Eye (tissue), 1 donor: ENCODE measurements around the gene DZANK1.
"Not testable (repeated sequence)": the region's sequence is repeated elsewhere in the genome, so short reads cannot be mapped to it uniquely, and the experiment has no call there.

Source experiments
- DNase-seq: peaks from one replicate; pipeline ENCODE4 v3.0.0-alpha.2; 2015

Gene DZANK1

DNA sequence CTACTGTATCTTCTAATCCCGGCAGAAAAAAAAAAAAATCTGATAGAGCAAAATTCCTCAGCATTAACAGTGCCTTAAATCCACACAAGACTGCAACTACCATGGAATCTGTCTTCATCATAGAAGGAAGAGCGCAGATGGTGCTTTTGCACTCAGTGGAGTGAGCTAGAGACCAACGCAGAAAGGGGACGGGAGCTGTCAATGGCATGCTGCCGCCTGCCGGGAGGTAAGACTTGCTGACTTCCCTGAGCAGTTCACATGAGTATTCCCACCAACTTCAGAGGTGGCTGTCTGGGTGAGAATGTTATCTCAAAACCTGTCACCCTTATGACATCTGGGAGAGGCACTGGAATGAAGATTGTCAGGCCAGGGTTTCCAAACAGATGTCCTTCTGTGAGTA is 35.6 kb downstream of the DZANK1 start:
- no peak for DNase-seq

DNA sequence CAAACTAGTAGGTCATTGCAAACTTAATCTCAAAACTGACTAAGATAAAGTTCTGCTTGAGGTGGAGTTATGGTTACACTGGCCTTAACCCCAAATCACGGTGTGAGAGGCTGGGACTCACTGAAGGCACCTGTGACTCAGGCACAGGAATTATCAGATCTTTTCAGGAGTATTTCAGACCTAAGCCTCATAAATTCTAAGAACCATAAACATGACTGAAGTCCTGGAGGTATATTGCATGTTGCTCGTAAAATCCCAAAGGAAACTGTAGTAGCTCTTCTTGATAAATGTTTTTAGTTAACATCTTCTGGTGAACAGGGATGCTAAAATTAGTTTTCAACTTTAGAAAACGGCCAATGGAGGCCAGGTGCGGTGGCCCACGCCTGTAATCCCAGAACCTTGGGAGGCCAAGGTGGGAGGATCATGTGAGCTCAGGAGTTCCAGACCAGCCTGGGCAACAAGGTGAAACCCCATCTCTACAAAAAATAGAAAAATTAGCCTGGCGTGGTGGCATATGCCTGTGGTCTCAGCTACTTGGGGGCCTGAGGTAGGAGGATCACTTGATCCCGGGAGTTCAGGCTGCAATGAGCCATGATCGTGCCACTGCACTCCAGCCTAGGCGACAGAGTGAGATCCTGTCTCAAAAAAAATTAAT is 36.5 kb downstream of the DZANK1 start:
- no peak for DNase-seq

DNA sequence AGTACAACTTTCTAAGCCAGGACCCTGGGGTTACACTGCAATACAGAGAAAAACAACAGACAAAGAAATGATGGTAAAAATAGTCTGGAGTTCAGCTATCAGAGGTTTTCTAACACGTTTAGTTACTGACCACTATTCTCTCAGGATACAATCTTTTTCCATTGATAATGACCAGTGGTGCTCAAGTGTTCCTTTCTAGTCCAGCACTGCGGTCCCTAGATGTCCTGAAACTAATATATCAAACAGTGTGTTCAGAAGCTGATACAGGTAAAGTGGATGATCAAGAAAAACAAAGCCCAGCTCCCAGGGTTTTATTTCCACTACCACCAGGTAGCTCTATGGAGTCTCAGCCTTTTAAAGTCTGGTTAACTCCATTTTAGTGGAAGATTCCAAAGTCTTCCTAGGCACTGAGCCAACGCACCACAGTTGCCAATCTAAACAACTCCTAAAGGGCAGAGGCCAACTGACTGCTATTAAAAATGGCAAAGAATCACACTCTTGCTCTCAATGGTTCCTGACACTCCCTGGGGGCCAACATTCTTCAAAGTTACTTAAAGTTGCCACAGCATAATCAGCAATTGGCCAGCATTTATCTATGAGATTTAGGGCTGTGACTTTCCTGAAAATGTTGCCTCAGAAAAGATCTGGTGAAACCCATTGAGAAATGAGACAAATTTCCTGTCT is 38.2 kb downstream of the DZANK1 start:
- DNase-seq = no peak

GRCh38 chr20:18427214-18427613 is 39.6 kb downstream of the DZANK1 start:
- no peak for DNase-seq

DNA sequence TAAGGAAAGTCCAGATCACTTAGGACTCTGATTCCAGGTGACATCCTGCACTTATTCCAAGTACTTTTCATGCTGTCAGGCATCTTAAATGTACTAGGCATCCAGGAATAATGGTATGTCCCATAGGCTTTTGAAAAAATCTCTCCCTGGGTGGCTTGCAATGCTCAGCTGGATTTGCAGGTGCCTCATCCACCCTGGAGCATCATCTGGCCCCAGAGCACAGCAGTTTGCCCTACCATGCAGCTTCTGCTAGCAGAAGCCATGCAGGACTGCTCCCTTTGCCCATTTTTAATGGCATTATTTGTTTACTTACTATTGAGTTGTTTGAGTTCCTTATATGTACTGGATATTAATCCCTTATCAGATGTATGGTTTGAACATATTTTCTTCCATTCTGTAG is 45.2 kb downstream of the DZANK1 start:
- no peak for DNase-seq

DNA sequence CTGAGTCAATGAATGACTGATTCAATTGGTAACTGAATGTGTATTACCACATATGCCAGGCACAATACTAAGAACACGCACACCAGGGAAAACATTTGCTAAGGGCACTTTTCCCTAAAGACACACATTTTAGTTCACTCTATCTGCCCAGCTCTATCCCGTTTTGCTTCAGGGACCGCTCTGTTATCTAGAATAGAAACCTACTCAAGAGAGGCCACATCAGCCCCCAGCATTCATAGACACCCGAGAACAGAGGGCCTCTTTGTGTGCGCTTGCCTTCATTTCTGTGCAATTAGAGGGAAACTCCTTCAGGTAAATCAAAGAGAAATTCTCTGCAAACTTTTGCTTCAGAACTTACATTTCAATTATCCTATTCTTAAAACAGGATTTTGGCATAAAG is 50.3 kb downstream of the DZANK1 start:
- DNase-seq = no peak

DNA sequence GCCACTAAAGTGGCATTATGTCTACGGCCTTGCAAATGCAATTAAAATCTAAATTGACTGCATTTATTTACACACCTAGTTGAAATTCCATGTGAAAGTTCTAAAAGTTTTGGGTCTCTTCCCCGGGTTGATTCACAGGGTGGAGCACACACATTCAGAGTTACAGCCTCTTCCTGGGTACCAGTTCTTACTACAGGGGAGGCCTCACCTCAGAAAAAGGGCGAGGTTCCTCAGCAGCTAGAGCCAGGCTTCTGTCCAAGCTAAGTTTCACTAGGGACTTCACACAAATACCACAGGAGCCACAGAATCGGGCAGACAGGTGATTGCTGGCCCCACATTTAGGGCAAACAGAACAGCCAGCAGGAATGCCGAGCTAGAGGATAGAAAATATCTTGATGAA is 52.7 kb downstream of the DZANK1 start:
- no peak for DNase-seq

DNA sequence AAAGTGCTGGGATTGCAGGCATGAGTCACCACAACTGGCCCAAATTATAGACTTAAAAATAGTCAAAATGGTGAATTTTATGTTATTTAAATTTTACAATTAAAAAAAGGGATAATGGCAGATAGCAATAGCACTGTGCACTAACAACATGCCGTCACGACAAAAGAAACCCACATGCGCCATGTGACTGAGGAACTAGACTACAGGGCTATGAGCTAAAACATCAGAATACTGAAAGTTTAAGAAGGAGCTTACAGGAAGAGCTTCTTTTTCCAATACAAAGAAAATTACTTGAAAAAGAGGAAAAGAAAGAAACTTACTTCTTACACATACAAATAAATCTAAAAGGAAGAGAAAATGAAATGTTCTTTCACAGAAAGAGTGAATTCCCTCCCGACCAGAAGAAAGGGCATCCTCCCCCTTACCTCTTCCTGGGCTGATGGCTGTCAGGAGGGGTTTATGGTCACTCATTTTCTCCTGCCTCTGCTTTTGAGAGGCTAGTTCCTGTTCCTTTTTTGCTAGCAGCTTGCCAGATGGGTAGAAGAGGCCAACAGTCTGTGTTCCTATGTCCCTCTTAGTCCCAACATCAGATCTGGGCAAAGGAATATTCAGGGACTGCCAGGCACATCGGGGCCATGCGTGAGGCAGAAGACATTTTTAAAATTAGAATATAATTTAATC is 54.5 kb downstream of the DZANK1 start:
- DNase-seq = no peak

DNA sequence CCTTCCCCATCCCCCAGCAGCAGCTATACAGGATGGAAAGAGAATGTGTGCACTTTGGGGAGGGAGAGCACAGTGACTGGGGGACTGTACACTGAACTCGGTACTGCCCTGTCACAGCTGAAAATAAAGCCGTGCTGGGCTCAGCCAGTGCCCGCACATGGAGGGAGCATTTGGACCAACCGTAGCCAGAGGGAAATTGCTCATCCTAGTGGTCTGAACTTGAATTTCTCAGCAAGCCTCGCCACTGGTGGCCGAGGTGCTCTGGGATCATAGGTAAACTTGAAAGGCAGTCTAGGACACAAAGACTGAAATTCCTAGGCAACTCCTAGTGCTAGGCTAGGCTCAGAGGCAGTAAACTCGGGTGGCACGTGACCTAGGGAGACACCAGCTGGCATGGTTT is 61.0 kb downstream of the DZANK1 start:
- no peak for DNase-seq

DNA sequence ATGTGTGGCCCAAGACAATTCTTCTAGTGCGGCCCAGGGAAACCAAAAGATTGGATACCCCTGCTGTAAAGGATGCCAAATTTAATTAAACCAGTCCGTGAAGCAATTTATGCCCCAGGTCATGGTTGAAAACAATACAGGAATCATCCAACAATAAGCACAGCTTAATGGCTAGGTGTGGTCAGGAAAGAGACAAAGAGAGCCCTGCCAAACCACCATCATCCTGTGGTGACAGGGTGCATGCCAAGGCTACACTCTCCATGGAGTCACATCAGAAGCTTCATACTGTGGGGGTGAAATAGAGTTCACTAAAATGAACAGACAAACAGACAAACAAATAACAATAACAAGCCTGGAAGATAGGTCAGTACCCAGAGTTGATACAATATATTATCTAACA is 62.7 kb downstream of the DZANK1 start:
- no peak for DNase-seq

DNA sequence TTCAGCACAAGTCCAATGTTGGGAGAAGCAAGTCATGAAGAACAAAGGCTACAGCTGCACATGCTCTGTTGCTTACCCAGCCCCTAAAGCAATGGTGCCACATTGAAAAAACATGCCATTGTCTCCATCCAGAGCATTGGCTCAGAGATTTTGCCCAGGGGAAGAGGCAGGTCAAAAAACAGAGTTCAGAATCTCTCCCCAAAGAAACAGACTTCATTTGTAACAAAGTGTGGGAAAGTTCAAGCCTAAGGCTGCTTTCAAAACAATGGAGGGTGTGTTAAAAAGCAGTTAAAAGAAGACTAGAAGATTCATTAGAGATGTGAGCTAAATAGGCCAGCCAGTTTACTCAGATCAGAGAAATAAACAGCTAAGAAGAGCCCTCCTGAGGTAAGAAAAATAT is 63.6 kb downstream of the DZANK1 start:
- no peak for DNase-seq

GRCh38 chr20:18401305-18401704 is 65.5 kb downstream of the DZANK1 start:
- DNase-seq = no peak

GRCh38 chr20:18400460-18400859 is 66.4 kb downstream of the DZANK1 start:
- DNase-seq = no peak

- DNase-seq = not testable (repeated sequence)
Measured at GRCh38 chr20:18398713-18399112, 68.1 kb downstream of the DZANK1 start.

- no peak for DNase-seq
Measured at GRCh38 chr20:18397030-18397429, 69.8 kb downstream of the DZANK1 start.

GRCh38 chr20:18395544-18395943 is 71.3 kb downstream of the DZANK1 start:
- DNase-seq = no peak

- no peak for DNase-seq
Measured at GRCh38 chr20:18394363-18394762, 72.5 kb downstream of the DZANK1 start.

DNA sequence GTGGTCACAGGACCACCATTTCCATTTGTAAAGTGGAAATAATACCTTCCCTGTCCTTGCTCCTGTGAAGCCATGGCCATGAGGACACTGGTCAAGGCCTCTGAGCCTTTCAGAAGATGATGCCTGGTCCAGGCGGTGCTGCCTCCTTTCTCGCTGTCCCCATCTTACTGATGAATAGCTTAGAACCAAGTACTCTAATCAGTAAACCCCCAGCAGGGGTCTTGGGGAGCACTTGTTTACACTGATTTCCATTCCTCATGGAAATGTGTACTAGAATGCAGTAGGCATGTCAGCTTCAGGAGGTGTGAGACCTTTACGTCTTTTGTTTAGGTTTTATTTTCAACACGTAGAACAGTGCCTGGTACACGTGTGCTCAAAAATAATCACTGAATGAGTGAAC is 75.1 kb downstream of the DZANK1 start:
- DNase-seq = no peak

DNA sequence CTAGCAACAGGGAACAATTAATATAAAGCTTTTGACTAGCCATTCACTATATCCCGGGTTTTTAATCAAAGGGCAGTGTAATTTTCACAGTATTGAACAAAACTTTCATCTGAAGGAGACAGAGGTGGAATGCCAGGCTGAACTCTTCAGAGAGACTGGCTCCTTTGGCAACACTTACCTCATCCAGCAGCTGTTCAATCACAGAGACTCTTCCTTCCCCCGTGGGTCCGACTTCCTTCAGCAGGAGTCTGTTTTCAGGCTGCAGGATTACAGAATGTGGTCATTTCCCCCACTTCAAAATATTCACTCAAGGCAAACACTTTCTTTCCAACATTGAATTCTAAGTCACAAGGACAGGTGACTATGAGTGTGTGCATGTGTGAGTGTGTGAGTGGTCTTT is 76.6 kb downstream of the DZANK1 start:
- DNase-seq = no peak

DNA sequence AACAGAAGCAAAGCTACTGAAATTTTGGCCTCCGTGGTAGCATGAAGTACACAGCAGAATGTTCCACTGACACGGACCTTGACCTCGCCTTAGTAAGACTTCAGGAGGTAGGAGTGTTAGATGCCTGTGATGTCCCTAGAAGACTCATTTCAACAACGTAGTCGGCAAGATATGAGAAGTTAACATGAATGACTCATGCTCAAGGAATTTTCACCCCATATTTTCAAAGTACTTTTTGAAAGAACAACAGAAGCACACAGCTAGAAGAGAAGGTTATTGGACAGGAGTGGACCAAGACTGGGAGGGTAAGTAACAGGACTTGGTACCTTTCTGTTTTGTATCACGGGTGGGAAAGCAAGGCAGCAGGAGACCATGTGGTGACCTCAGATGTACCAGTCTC is 78.0 kb downstream of the DZANK1 start:
- no peak for DNase-seq

GRCh38 chr20:18380908-18381529 is 85.8 kb downstream of the DZANK1 start:
- no peak for DNase-seq

DNA sequence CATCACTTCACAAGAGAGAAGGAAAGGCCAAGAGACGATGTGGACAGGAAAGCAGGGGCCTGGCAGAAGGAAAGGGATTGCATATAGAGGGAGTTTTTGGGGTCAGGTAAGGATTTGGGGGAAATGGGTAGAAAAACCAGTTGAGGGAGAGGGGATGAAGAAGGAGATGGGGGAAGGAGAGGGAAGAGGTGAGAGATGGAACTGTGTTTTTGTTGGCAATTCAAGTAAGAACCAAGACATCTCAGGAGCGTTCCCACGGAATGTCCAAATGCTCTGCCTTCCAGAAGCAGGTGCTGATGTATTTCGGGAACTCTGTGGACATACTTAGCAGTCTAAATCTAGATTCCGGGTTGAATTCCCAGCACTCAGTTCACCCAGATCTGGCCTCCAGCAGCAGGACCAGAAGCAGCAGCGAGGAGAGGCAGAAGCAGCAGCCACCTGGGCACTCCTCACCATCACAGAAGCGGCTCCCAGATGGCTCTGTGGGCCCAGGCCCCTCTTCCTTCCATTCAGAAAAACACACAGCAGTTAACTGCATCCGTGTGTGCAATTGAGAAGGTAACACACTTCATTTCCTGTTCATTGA is 88.8 kb downstream of the DZANK1 start:
- no peak for DNase-seq

- not testable (repeated sequence) for DNase-seq
Measured at GRCh38 chr20:18375551-18375950, 91.3 kb downstream of the DZANK1 start.

DNA sequence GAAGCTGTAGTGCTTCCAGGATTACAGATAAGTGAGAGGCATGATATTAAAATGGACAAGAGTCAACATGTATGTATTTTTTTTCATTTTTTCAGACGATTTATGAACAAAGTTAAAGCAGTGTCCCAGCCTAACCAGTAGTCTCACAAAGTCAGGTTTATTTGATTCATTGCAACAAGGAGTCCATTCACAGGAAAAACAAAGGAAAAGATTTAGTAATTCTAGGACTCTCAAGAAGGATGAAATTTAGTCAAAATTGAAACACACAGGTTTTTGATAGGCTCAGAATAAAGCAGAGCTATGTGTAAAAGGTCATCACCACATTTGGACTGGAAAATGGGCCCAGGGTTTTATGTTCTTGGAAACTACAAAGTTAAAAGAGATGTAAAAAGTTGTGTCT is 94.5 kb downstream of the DZANK1 start:
- no peak for DNase-seq
